SK-N-SH treated with all-trans-retinoic acid at 6 μM for 48 hours (cell line): Measurements from ENCODE around the gene TEFM.

ENCODE experiments used
- CSDC2 ChIP-seq: fragments of 250-450 bp; sonication (Bioruptor Pico); IDR thresholded peaks from 2 replicates; pipeline ENCODE4 v1.5.0; 2020; ENCODE audit warnings: mild to moderate bottlenecking, moderate library complexity
- ISL1 ChIP-seq: fragments of 250-450 bp; sonication (Bioruptor Pico); IDR thresholded peaks from 2 replicates; pipeline ENCODE4 v2.1.2; 2022; ENCODE audit warnings: mild to moderate bottlenecking, moderate library complexity
- RARB ChIP-seq: fragments of 250-450 bp; sonication (Bioruptor Pico); IDR thresholded peaks from 2 replicates; pipeline ENCODE4 v1.8.0; 2021; ENCODE audit warnings: mild to moderate bottlenecking, moderate library complexity
- ZFP3 ChIP-seq: fragments of 250-450 bp; sonication (Bioruptor Pico); IDR thresholded peaks from 2 replicates; pipeline ENCODE4 v1.5.0; 2020; ENCODE audit warnings: mild to moderate bottlenecking, moderate library complexity
- ZFP30 ChIP-seq: fragments of 450-650 bp; formaldehyde crosslinking; IDR thresholded peaks from 2 replicates; pipeline ENCODE4 v1.5.0; 2022; ENCODE audit warnings: mild to moderate bottlenecking, moderate library complexity

DNA sequence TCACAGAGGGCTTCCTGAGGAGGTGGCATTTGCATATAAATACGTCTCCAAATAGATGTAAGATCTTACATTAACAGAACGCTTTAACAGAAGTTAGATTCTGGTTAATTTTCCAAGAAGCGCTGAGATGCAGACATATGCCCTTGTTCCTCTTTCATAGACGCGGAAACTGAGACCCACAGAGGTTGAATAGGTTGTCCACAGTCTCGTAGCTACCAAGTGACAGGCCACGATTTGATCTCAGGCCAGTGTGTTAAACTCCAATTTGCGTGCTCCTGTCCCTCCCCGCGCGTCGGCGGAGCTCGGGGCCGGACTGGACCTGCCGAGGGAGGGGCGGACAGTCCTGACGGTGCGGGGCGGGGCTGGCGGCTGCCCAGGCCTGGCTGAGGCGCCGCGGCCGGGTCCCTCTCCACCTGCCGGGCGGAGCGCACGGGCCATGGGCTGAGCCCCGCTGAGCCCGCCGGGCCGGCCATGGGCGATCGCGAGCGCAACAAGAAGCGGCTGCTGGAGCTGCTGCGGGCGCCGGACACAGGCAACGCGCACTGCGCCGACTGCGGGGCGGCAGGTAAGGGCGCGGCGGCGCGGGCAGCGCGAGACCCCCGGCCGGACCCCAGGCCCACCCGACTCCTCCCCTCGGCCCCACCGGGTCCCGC, 15.6 kb upstream of the TEFM start, which contains the start of gene ADAP2:
- TF ChIP-seq ZFP30 (CRISPR knock-in tag) (no peak), RARB (no peak), ZFP3 (CRISPR knock-in tag) (no peak), CSDC2 (CRISPR knock-in tag) (no peak), ISL1 (CRISPR knock-in tag) (no peak)
